ENCODE results near the gene ATP6V1C2. TPM values are rescaled to one million over a fixed set of nuclear protein-coding genes. Genes with fewer than 3 reads are reported as not detected.

The ATP6V1C2 gene
- total and polyA plus RNA-seq, 2 donors from 2014 or later: 4.2 to 38.0 TPM

DNA sequence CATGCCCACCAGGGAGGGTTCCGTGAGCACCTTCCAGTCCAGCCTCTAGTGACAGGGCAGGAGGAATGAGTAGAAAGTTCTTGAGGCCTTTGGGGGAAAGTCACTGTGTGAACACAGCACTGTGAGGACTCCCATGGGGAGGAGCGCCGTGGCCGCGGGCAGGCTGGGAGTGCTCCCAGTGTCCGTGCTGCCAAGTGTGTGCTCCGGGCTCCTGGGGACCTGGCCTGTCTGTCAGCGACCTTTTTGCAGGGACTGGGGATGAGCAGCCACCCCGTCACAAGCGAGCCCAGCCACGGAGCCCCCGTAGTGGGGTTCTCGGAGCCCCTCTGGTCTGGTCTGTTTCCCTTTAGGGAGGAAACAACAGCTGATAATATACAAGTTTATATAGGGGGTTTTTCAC is 54.4 kb downstream of the ATP6V1C2 start:
- Histone ChIP-seq H3K4me3 (ENCODE audit: low read length in 3 of 3) (no peak overlapping the region), H3K36me3 (ENCODE audit: control insufficient read depth in 2 of 3, insufficient read depth in 3 of 3, low read length in 3 of 3) (peaks cover 0 to 5% (median 4%) of the 10 kb centered on the region in 3 donors), H3K27ac (ENCODE audit: low read depth in 2 of 2, low read length in 2 of 2) (no peak overlapping the region), H3K9me3 (ENCODE audit: control insufficient read depth in 2 of 3, insufficient read depth in 1 of 3, low read length in 3 of 3) (no peaks in the 10 kb centered on the region), H3K9ac (ENCODE audit: low read length in 3 of 3) (no peak overlapping the region), H3K27me3 (ENCODE audit: control insufficient read depth, insufficient read depth, low read length) (no peaks in the 10 kb centered on the region), H3K4me1 (ENCODE audit: control insufficient read depth in 2 of 3, insufficient read depth in 2 of 3, low read depth in 1 of 3, low read length in 3 of 3) (no peaks in the 10 kb centered on the region)
- intact Hi-C loops (cut with DNase I): no loop called here
- FAIRE-seq (no peak), DNase-seq (no peak)
- TF ChIP-seq, protein P1, sequence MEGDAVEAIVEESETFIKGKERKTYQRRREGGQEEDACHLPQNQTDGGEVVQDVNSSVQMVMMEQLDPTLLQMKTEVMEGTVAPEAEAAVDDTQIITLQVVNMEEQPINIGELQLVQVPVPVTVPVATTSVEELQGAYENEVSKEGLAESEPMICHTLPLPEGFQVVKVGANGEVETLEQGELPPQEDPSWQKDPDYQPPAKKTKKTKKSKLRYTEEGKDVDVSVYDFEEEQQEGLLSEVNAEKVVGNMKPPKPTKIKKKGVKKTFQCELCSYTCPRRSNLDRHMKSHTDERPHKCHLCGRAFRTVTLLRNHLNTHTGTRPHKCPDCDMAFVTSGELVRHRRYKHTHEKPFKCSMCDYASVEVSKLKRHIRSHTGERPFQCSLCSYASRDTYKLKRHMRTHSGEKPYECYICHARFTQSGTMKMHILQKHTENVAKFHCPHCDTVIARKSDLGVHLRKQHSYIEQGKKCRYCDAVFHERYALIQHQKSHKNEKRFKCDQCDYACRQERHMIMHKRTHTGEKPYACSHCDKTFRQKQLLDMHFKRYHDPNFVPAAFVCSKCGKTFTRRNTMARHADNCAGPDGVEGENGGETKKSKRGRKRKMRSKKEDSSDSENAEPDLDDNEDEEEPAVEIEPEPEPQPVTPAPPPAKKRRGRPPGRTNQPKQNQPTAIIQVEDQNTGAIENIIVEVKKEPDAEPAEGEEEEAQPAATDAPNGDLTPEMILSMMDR (IDR thresholded peaks at IDR 0.05; ENCODE audit: borderline replicate concordance, extremely low read depth, insufficient read depth): no peak

DNA sequence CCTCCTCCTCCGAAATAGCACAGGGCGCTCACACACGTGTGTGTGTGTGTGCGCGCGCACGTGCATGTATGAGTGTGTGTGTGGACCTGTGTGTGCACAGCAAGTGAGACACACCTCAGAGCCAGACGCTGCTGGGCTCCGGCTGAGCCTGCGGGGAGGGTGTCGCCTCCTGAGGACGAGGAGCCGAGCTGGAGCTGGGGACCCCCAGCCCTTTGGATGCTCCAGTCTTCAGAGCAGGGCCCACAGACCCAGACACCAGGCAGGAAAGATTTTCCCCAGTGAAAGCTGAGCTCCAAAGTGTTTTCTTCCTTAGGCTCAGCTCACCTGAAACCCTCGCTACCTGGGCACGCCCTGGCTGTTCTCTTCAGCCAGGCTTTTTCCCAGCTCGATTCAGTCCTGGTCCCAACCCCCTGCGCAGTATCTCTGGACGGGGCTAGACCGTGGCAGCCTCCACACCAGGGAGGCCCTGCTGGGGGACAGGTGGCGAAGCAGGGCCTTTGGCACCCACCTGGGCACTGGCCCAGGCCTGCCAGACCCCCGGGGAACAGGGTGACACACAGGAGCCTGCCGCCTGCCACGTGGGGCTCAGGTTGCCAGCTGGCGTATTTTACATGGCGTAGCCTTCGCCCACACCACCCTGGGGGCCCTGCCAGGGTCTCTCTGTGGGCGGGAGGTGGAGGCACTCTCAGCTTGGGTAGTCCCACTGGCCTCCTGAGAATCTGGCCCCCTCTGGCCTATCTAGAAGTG is 55.0 kb downstream of the ATP6V1C2 start:
- Histone ChIP-seq H3K36me3 (ENCODE audit: control insufficient read depth in 2 of 3, insufficient read depth in 3 of 3, low read length in 3 of 3) (peaks cover 0 to 8% (median 6%) of the 10 kb centered on the region in 3 donors), H3K9ac (ENCODE audit: low read length in 3 of 3) (no peak overlapping the region), H3K27ac (ENCODE audit: low read depth in 2 of 2, low read length in 2 of 2) (no peak overlapping the region), H3K4me3 (ENCODE audit: low read length in 3 of 3) (no peak overlapping the region), H3K4me1 (ENCODE audit: control insufficient read depth in 2 of 3, insufficient read depth in 2 of 3, low read depth in 1 of 3, low read length in 3 of 3) (no peaks in the 10 kb centered on the region), H3K27me3 (ENCODE audit: control insufficient read depth, insufficient read depth, low read length) (no peaks in the 10 kb centered on the region), H3K9me3 (ENCODE audit: control insufficient read depth in 2 of 3, insufficient read depth in 1 of 3, low read length in 3 of 3) (no peaks in the 10 kb centered on the region)
- DNase-seq (no peak), FAIRE-seq (no peak)
- intact Hi-C loops (cut with DNase I): no loop called here
- TF ChIP-seq, protein P1 (IDR thresholded peaks at IDR 0.05; ENCODE audit: borderline replicate concordance, extremely low read depth, insufficient read depth): no peak

DNA sequence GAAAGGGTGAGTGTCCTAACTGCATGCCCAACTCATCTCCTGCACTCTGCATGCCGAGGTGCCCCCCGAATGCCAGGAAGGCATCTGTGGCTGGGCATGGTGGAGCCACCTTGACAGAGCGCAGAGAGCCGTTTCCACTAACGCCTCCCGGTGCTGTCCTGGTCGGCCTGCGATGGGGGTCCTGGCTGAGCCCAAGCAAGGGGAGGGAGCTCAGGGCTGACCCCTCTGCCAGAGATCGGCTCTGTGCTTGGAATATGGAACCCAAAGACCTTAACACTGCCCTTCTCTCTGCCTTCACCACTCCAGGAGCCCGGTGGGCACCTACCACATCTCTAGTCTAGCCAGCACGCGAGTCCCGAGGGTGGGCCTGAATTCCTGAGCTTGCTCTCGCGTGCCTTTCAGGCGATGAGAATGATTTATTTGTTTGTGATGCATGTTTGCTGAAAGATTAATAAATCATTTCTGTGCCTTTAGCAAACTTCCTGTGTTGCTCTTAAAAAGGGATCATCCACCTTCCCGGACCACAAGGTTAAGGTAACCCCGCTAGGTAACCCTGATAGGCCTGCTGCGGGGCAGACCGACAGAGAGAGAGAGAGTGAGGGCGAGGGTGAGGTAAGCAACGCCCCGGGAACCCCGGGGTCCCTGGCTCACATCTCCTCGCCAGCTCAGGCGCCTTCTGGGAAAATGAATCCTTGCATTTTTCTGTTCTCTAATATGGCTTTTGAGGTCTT is 55.8 kb downstream of the ATP6V1C2 start:
- H3K4me1 ChIP-seq (ENCODE audit: control insufficient read depth in 2 of 3, insufficient read depth in 2 of 3, low read depth in 1 of 3, low read length in 3 of 3): no peaks in the 10 kb centered on the region
- H3K9me3 ChIP-seq (ENCODE audit: control insufficient read depth in 2 of 3, insufficient read depth in 1 of 3, low read length in 3 of 3): no peaks in the 10 kb centered on the region
- H3K4me3 ChIP-seq (ENCODE audit: low read length in 3 of 3): no peak overlapping the region
- H3K9ac ChIP-seq (ENCODE audit: low read length in 3 of 3): no peak overlapping the region
- H3K36me3 ChIP-seq (ENCODE audit: control insufficient read depth in 2 of 3, insufficient read depth in 3 of 3, low read length in 3 of 3): peaks cover 2 to 12% (median 11%) of the 10 kb centered on the region in 3 donors
- intact Hi-C loops (cut with DNase I): no loop called here
- FAIRE-seq (no peak), DNase-seq (no peak)
- no peak overlapping the region for H3K27ac ChIP-seq (ENCODE audit: low read depth in 2 of 2, low read length in 2 of 2)
- H3K27me3 ChIP-seq (ENCODE audit: control insufficient read depth, insufficient read depth, low read length): no peaks in the 10 kb centered on the region
- TF ChIP-seq, protein P1 (IDR thresholded peaks at IDR 0.05; ENCODE audit: borderline replicate concordance, extremely low read depth, insufficient read depth): no peak

Measured in kidney (tissue), 14 donors.